Gastroesophageal sphincter (tissue), 3 donors: Measurements from ENCODE around the gene TLCD5.

ENCODE experiments used
- EP300 ChIP-seq: sonication (generic); formaldehyde crosslinking; IDR thresholded peaks from one replicate; pipeline ENCODE4 v1.6.1; 2017; ENCODE audit warnings: antibody characterized with exemption, mild to moderate bottlenecking
- POLR2AphosphoS5 ChIP-seq: sonication (generic); formaldehyde crosslinking; IDR thresholded peaks from one replicate; pipeline ENCODE4 v1.6.1; 2017; ENCODE audit warnings: antibody characterized with exemption
- TF ChIP-seq, protein P1 (sequence below), 4 experiments: fragments of 200-600 bp in 2 of 4; fragments of 450-650 bp in 2 of 4; sonication (generic) in 1 of 4; IDR thresholded peaks; one replicate each; pipeline ENCODE4 v1.5.1; 2017 to 2019; ENCODE audit warnings: antibody characterized with exemption in 4 of 4, mild to moderate bottlenecking in 2 of 4, moderate library complexity in 2 of 4

DNA sequence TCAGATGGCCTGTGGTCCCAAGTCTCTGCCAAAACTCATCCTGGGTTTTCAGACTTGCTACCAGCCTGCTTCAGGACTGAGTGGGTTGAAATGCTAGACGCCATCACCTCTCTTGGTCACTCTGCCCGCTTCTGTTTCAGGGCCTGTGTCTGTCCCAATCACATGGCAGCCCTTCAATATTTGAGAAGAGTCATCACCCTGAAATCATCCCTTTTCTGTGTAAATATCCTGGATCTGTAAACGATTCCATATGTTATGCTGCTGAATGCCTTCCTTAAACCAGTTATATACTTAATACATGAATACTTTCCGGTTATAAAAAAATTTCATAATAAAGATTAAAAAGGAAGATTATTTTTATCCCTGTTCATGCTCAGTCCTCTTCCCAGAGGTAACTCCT, 39.8 kb upstream of the TLCD5 start:
- no peak for TF ChIP-seq EP300
- TF ChIP-seq, protein P1, sequence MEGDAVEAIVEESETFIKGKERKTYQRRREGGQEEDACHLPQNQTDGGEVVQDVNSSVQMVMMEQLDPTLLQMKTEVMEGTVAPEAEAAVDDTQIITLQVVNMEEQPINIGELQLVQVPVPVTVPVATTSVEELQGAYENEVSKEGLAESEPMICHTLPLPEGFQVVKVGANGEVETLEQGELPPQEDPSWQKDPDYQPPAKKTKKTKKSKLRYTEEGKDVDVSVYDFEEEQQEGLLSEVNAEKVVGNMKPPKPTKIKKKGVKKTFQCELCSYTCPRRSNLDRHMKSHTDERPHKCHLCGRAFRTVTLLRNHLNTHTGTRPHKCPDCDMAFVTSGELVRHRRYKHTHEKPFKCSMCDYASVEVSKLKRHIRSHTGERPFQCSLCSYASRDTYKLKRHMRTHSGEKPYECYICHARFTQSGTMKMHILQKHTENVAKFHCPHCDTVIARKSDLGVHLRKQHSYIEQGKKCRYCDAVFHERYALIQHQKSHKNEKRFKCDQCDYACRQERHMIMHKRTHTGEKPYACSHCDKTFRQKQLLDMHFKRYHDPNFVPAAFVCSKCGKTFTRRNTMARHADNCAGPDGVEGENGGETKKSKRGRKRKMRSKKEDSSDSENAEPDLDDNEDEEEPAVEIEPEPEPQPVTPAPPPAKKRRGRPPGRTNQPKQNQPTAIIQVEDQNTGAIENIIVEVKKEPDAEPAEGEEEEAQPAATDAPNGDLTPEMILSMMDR (IDR thresholded peaks at IDR 0.05) = no peak
- TF ChIP-seq POLR2AphosphoS5 = no peak
